Colonic mucosa (tissue), 4 donors: ENCODE results near the gene CRIP2. TPM values are rescaled to one million over a fixed set of nuclear protein-coding genes. Genes with fewer than 3 reads are reported as not detected.

Source experiments
- DNase-seq: peaks from one replicate; pipeline ENCODE4 v3.0.0-alpha.2; 2020
- H3K27ac ChIP-seq: fragments of 200-600 bp; one replicate; pipeline ENCODE4 v1.8.0; 2021
- H3K27me3 ChIP-seq: fragments of 200-600 bp; one replicate; pipeline ENCODE4 v1.8.0; 2021
- H3K36me3 ChIP-seq: fragments of 200-600 bp; one replicate; pipeline ENCODE4 v1.8.0; 2021
- H3K4me1 ChIP-seq: fragments of 200-600 bp; one replicate; pipeline ENCODE4 v1.8.0; 2021; ENCODE audit warnings: mild to moderate bottlenecking
- H3K4me3 ChIP-seq: fragments of 200-600 bp; one replicate; pipeline ENCODE4 v1.8.0; 2021
- H3K9ac ChIP-seq, 2 donors: one replicate each; pipeline ENCODE4 v1.7.0; 2013; ENCODE audit warnings: control low read depth in 2 of 2, low read depth in 2 of 2, low read length in 2 of 2
- H3K9me3 ChIP-seq: fragments of 200-600 bp; one replicate; pipeline ENCODE4 v1.8.0; 2021
- CTCF ChIP-seq: fragments of 200-600 bp; IDR thresholded peaks from one replicate; pipeline ENCODE4 v1.8.0; 2022; ENCODE audit warnings: antibody characterized with exemption, mild to moderate bottlenecking
- intact Hi-C: fragments of 100-400 bp; cut with DNase I; formaldehyde crosslinking; loops from one replicate; pipeline ENCODE4 v1.14.1; 2022
- total RNA-seq, 2 donors: library from RNA; stranded (reverse); fragmentation: NEBNext Ultra II Directional in 1 of 2; extraction: Animal tissue kit (Norgen Biotek cat#: 25700) in 1 of 2; gene quantifications; one replicate each; pipeline ENCODE4 v1.2.1, GENCODE V29; 2021
- donor health status: healthy.
- donor health status: DM: no; HTN: no; CAD: no.
- donor health status: DM: no; HTN: no; CAD: no.

Gene CRIP2
- total RNA-seq, 2 donors from 2014 or later, result 11.3 to 20.3 TPM

DNA sequence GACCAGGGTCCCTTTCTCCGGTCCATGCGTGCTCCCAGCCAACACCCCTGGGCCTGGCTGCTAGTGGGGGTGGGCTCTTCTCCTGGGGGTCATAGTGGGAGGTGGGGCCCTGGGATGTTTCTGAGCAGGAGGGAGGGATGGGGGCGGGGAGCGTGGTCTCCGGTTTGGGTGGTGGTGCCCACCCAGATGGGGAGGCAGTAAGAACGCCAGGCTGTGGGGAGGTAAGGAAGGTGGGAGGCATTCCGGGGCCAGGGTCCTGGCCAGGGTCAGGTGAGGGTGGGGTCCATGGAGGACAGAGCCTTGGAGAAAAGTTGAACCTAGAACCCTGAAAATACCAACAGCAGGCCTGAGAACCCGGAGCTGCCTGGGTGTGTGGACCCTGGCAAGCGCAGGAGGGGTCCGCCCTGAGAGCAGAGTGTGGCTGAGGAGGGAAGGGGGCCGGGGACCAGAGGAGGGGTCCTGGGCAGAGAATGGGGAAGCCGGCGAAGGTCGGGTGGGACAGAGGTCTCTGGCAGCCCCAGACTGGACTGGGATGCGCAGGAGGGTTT is 5.7 kb downstream of the CRIP2 start:
- no peak for TF ChIP-seq CTCF
- no peak for DNase-seq
- H3K9me3 ChIP-seq, result no peaks in the 10 kb centered on the region
- peaks cover 43% of the 10 kb centered on the region for H3K27me3 ChIP-seq
- peak overlapping the region; percentile 90 for H3K27ac ChIP-seq
- H3K4me1 ChIP-seq, result peaks cover 19% of the 10 kb centered on the region
- H3K4me3 ChIP-seq, result no peak overlapping the region
- intact Hi-C loops, result no loop called here
- H3K36me3 ChIP-seq, result no peaks in the 10 kb centered on the region
- H3K9ac ChIP-seq, result no peak overlapping the region

DNA sequence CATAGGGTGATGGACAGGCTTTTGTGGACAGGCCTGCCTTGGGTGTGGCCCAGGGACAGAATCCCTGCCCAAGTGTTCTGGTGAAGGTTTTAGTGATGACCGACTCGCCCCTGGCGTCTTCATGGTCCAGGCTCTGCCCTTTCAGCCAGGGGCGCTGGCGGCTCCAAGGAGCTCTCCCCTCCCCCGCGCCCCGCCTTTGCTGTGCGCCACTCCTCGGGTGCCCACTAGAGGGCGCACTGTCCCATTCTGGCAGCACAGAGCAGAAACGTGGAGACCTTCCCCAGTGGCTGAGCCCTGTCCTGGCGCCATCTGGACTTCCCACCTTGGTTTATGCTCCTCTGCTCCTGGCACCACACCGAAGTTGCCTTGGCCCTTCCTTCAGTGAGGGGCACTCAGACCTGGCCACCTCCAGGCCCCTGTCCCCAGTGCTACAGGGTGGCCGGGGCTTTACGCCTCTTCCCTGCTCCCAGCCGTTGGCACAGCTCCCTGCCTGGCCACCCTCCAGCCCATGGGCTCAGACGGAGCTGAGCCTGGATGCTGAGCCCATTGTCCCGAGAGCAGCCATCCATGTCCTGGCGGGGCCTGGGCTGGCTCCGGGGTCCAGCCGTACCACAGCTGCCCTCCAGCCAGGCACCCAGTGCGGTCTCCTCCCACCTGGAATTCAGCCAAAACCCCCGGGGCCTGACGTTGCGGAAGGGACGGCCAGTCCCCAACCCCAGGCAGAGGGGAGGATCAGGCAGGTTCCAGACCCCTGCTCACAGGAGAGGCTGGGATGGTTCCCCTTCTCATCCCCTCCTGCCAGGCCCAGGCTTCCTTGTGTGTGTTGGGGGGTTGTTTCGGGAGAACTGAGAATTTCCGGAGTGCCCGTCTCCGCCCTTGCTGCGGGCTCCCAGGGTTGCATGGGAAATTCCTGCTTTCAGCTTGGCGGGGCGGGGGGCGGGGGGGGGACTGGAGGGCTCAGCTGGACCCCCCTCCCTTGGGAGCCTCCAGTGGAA is 6.5 kb downstream of the CRIP2 start:
- Histone ChIP-seq H3K9me3 (no peaks in the 10 kb centered on the region), H3K4me1 (peaks cover 25% of the 10 kb centered on the region), H3K27me3 (peaks cover 38% of the 10 kb centered on the region), H3K27ac (peak overlapping the region; percentile 90), H3K4me3 (peak overlapping the region; percentile 34), H3K36me3 (no peaks in the 10 kb centered on the region), H3K9ac (peak overlapping the region; percentile 69 to 93)
- peak; percentile 92 for DNase-seq
- intact Hi-C loops, result no loop called here
- peak; percentile 100 for TF ChIP-seq CTCF

DNA sequence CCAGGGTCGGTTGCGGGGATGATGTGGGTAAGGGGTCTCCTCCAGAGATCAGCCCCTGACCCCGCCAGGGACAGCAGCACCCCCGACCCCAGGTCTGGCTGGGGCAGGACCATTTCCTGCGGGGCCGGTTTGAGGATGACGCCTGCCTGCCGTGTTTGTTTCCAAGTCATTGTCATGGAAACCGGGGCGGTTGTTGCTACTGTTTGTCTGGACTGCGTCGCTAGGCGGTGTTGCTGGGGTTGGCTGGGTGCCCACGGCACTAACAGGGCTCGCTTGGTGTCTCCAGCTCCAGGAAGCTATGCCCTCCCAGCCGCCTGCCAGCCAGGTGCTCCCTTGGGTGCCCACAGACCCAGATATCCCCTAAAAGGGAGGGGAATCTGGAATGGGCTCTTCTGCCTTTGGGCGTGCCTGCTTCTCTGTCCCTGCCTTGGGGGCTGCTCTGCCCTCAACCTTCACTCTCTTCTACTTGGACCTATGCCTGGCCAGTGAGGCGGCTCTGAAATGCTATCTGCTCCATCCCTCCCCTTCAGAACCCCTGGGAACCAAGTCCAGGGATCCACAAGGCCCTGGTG is 7.4 kb downstream of the CRIP2 start:
- Histone ChIP-seq H3K4me1 (peaks cover 28% of the 10 kb centered on the region), H3K36me3 (no peaks in the 10 kb centered on the region), H3K27ac (peak overlapping the region; percentile 90), H3K4me3 (peak overlapping the region; percentile 34), H3K9me3 (no peaks in the 10 kb centered on the region), H3K9ac (peak overlapping the region; percentile 69 to 79), H3K27me3 (peaks cover 38% of the 10 kb centered on the region)
- intact Hi-C loops, result no loop called here
- DNase-seq, result peak; percentile 97
- no peak for TF ChIP-seq CTCF

DNA sequence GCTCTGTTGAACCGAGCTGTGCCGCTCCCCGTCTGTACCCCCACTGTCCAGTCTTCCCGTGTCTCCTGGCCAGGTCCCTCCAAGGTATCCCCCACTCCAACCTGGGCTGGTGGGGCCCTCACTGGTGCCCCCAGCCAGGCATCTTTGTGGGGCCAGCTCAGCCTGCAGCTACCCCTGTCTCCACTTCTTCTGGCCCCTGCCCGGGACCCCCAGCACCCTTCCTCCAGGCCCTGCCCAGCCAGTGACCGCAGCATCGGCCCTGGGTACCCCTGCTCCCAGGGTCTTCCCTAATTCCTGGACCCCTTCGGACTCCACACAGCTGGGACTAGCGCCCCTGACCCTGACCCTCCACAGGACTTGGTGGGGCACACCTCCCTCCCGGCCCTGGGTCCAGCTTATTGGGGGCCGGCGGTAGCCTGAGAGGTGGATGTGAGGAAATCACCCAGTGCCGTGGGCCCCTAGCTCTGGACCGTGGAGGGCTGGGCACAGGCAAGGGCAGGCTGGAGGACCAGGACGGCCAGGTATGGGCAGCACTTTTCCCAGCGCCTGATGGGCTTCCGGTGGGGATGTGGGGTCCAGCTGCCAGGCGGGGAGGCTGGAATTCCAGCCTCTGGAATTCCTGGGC is 8.0 kb downstream of the CRIP2 start:
- DNase-seq, result no peak
- peaks cover 36% of the 10 kb centered on the region for H3K27me3 ChIP-seq
- H3K27ac ChIP-seq, result peak overlapping the region; percentile 90
- peaks cover 28% of the 10 kb centered on the region for H3K4me1 ChIP-seq
- no peaks in the 10 kb centered on the region for H3K9me3 ChIP-seq
- intact Hi-C loops, result no loop called here
- no peak overlapping the region for H3K4me3 ChIP-seq
- H3K9ac ChIP-seq, result peak overlapping the region; percentile 69 to 79
- no peaks in the 10 kb centered on the region for H3K36me3 ChIP-seq
- TF ChIP-seq CTCF, result no peak
